ENCODE results near the gene LRBA. TPM values are rescaled to one million over a fixed set of nuclear protein-coding genes. Genes with fewer than 3 reads are reported as not detected.

LRBA gene
- total RNA-seq, 1 donor from 2014 or later = 46.2 TPM

DNA sequence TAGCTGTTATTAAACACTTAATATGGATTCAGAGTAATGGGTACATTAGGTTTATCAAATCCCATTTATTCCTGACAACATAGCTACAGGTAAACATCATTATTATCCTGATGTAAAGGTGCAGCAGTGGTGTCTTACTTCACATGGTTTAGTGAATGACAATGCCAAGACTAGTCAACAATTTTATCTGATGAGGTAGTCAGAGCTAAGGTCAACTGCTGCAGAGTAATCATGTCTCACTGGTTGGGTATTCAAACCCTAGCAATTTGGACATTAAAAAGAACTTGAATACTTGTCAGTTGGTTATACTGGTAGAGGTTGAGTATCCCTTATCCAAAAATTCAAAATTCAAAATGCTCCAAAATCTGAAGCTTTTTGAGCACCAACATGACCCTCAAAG is 315.5 kb downstream of the LRBA start:
- ATAC-seq (no peak), DNase-seq (no peak)
- Histone ChIP-seq H3K4me3 (no peak overlapping the region), H3K36me3 (no peaks in the 10 kb centered on the region), H3K27me3 (ENCODE audit: low read depth) (no peaks in the 10 kb centered on the region), H3K4me1 (no peaks in the 10 kb centered on the region), H3K27ac (no peak overlapping the region), H3K9me3 (no peaks in the 10 kb centered on the region)
- TF ChIP-seq, protein P1, sequence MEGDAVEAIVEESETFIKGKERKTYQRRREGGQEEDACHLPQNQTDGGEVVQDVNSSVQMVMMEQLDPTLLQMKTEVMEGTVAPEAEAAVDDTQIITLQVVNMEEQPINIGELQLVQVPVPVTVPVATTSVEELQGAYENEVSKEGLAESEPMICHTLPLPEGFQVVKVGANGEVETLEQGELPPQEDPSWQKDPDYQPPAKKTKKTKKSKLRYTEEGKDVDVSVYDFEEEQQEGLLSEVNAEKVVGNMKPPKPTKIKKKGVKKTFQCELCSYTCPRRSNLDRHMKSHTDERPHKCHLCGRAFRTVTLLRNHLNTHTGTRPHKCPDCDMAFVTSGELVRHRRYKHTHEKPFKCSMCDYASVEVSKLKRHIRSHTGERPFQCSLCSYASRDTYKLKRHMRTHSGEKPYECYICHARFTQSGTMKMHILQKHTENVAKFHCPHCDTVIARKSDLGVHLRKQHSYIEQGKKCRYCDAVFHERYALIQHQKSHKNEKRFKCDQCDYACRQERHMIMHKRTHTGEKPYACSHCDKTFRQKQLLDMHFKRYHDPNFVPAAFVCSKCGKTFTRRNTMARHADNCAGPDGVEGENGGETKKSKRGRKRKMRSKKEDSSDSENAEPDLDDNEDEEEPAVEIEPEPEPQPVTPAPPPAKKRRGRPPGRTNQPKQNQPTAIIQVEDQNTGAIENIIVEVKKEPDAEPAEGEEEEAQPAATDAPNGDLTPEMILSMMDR (IDR thresholded peaks at IDR 0.05) = no peak
- intact Hi-C loops (cut with DNase I) = no loop called here

DNA sequence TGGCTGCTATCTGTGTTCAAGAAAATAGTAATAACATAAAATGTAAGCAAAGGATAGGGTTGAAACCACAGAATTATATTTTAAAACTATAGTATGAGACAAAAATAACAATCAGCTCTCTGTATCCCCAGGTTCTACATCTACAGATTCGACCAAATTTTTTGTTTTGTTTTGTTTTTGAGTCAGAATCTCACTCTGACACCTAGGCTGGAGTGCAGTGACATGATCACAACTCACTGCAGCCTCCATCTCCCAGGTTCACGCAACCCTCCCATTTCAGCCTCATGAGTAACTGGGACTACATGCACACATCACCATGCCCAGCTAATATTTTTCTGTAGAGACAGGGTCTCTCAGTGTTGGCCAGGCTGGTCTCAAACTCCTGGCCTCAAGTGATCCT is 319.9 kb downstream of the LRBA start:
- intact Hi-C loops (cut with DNase I) = no loop called here
- H3K27ac ChIP-seq = no peak overlapping the region
- no peak for DNase-seq
- TF ChIP-seq, protein P1 (IDR thresholded peaks at IDR 0.05) = no peak
- no peaks in the 10 kb centered on the region for H3K36me3 ChIP-seq
- H3K27me3 ChIP-seq (ENCODE audit: low read depth) = no peaks in the 10 kb centered on the region
- no peak overlapping the region for H3K4me3 ChIP-seq
- no peaks in the 10 kb centered on the region for H3K9me3 ChIP-seq
- no peak for ATAC-seq
- H3K4me1 ChIP-seq = no peaks in the 10 kb centered on the region

DNA sequence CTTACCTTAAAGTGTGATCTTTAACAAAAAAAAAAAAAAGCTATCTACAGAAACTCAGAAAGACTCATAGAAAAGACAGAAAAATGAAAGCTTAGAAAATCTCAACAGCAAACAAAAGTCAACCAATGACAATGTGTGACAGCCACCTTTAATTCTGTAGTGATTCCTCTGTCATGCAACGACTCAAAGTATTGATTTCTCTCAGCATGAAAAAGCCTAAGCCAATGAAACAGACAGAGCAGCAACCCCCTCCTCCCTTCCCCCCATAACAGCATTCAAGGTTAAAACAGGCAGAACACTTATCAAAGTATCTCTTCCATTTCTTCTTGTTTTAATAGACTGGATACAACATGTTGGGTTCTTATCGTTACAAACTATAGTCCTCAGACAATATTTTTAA is 320.6 kb downstream of the LRBA start:
- Histone ChIP-seq H3K27ac (no peak overlapping the region), H3K4me3 (no peak overlapping the region), H3K9me3 (no peaks in the 10 kb centered on the region), H3K36me3 (no peaks in the 10 kb centered on the region), H3K27me3 (ENCODE audit: low read depth) (no peaks in the 10 kb centered on the region), H3K4me1 (no peaks in the 10 kb centered on the region)
- no peak for DNase-seq
- TF ChIP-seq, protein P1 (IDR thresholded peaks at IDR 0.05) = no peak
- intact Hi-C loops (cut with DNase I) = no loop called here
- no peak for ATAC-seq

DNA sequence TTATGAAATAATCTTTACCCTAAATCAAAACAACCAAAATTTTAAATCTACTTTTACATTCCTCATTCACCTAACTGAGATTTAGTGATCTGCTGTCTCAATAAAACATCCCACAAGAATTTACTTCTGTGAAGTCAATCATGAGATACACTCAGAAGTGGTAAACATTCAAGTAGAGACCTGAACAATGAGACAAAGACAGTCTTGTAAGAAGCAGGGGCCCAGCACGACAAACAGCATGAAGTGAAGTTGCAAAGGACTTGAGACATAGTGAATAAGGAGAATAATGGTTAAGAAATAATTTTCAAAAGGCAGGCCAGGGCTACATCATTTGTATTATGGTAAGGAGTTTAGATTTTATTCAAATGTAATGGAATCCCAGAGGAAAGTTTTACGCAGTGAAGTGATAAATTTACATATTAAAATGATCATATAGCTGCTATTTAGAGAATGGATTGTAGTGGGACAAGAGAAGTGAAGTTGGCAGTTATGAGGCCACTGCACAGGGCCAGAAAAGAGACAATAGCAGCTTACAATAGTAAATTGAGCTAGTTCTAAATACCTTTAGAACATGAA is 331.2 kb downstream of the LRBA start:
- Histone ChIP-seq H3K4me3 (no peak overlapping the region), H3K36me3 (peaks cover 11% of the 10 kb centered on the region), H3K4me1 (no peaks in the 10 kb centered on the region), H3K9me3 (no peaks in the 10 kb centered on the region), H3K27me3 (ENCODE audit: low read depth) (no peaks in the 10 kb centered on the region), H3K27ac (no peak overlapping the region)
- DNase-seq = no peak
- ATAC-seq = no peak
- intact Hi-C loops (cut with DNase I) = no loop called here
- TF ChIP-seq, protein P1 (IDR thresholded peaks at IDR 0.05) = no peak

DNA sequence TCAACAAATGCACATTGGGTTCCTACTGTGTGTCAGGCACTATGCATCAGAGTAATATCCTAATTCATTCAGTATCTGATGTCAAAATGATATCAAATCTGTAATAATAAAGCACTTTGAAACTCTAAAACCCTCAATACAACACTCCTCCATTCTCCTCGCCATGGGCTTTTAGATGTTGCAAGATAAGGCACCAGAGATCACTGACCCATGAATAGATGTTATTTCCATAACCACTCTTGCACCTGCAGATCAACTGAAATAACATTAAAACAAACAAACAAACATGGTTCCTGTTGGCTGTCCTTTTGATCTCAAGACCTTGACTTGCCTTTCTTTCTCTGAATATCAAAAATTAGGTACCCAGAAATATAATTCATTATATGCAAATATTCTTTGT is 333.0 kb downstream of the LRBA start:
- TF ChIP-seq, protein P1 (IDR thresholded peaks at IDR 0.05) = no peak
- Histone ChIP-seq H3K4me1 (no peaks in the 10 kb centered on the region), H3K27ac (no peak overlapping the region), H3K4me3 (no peak overlapping the region), H3K27me3 (ENCODE audit: low read depth) (no peaks in the 10 kb centered on the region), H3K9me3 (no peaks in the 10 kb centered on the region), H3K36me3 (peaks cover 11% of the 10 kb centered on the region)
- intact Hi-C loops (cut with DNase I) = no loop called here
- DNase-seq (no peak), ATAC-seq (no peak)

DNA sequence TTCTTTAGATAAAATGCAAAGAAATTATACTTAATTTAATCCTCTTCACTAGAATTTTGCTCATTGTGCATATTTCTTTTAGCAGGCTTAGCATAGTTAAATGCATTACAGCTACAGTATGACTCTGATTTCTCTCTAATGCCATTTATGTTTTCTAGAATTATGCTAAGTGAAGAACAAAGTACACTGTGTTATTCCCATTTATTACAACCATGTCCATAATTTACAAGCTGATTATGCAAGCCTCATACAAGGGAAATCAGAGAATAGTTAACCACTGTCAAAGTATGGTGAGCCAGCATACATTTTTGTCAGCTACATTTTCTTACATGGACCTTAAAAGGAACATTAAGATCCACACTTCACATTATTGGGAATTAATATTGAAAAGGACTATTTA is 334.0 kb downstream of the LRBA start:
- TF ChIP-seq, protein P1 (IDR thresholded peaks at IDR 0.05) = no peak
- H3K4me3 ChIP-seq = no peak overlapping the region
- DNase-seq (no peak), ATAC-seq (no peak)
- intact Hi-C loops (cut with DNase I) = no loop called here
- no peaks in the 10 kb centered on the region for H3K4me1 ChIP-seq
- H3K27me3 ChIP-seq (ENCODE audit: low read depth) = no peaks in the 10 kb centered on the region
- H3K36me3 ChIP-seq = peaks cover 11% of the 10 kb centered on the region
- H3K9me3 ChIP-seq = no peaks in the 10 kb centered on the region
- H3K27ac ChIP-seq = no peak overlapping the region

Measured in lower lobe of right lung (tissue), 2 donors.